LNCAP (cell line): Measurements from ENCODE around the gene MAP3K7.

Experiments used
- CTCF ChIP-seq: fragments of 450-650 bp; IDR thresholded peaks from 2 replicates; pipeline ENCODE4 v1.5.1; 2017; ENCODE audit warnings: mild to moderate bottlenecking

Gene MAP3K7

DNA sequence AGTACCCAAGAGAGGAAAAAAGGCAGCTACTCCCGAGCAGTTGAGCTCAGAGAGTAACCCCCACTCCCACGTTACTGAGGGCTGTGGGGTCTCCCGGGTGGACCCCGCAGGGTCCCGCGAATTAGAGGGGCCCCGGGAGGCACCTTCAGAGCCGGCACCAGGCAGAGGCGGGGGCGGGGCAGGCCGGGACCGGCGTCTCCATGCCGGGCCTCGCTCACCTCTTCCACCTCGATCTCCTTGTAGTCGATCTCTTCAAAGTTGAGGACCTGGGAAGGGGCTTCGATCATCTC, 381 bp downstream of the MAP3K7 start:
- no peak for TF ChIP-seq CTCF

DNA sequence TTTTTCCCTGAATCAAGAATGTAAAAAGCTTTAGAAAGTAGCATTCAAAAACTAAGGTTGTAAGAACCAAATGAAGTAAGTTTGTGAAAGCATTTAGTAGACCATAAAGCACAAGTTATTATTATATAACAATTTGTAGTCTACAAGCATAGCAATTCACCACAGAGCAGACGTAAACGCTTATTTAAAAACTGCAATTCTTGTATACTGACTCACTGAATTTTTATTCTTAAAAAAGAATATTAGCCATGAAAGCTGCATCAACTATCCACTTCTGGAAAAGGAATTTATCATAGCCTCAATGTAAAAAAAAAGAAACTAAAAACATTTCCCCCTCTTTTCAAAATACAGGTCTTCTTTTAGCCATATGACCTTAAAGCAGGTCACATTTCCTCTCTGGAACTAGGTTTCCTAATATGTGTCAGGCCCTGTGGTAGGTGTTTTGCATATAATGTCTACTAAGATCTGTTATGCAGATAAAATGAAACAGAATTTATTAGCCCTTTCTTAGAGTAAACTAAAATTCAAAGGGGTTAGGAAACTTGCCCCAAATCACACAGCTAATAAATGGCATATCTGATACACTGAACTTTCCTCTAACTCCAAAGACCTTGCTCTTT, 2.1 kb downstream of the MAP3K7 start:
- no peak for TF ChIP-seq CTCF

DNA sequence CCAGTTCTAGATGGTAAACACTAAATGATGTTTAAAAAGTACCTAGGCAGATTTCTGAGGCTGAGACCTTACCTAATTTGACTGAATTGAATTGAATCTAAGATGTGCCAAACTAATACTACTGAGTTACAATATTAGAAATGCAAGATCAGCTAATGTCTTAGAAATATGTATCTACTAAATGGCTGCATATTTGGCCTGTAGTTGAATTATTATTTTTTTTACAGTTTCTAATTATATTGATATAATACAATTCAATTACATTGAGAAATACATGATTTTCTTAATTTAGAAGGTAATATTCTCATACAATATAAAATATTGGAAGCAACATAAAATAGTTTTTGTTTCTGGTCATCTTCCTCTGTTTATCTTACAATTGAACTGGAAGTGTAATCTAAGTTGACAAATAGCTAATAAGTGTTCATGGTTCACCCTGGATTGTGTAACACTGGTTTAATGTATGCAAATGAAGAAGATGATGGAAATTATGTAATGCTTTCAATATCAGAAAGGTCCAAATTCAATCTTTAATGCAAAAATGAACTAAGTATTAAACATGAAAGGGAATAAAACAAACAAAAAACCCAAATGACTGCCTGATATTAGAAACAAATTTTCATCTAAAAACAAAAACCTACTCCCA, 2.9 kb downstream of the MAP3K7 start:
- no peak for TF ChIP-seq CTCF

GRCh38 chr6:90583179-90583835, 3.6 kb downstream of the MAP3K7 start:
- TF ChIP-seq CTCF: no peak

- no peak for TF ChIP-seq CTCF
Measured at GRCh38 chr6:90581146-90581545, 5.7 kb downstream of the MAP3K7 start.

- no peak for TF ChIP-seq CTCF
Measured at GRCh38 chr6:90578894-90579549, 7.8 kb downstream of the MAP3K7 start.

GRCh38 chr6:90575267-90575666, 11.6 kb downstream of the MAP3K7 start:
- no peak for TF ChIP-seq CTCF
